GM20000 (cell line): Measurements from ENCODE around the gene PRRG2.
A peak's percentile ranks its signal among the peaks of the same experiment; 100 is the strongest.

Experiments used
- DNase-seq: peaks from one replicate; pipeline ENCODE4 v3.0.0; 2012; ENCODE audit warnings: low spot score
- TF ChIP-seq, protein P1 (sequence below): IDR thresholded peaks from 2 replicates; pipeline ENCODE4 v1.5.1; 2012; ENCODE audit warnings: mild to moderate bottlenecking, control low read depth; ENCODE audit errors: extremely low read depth, missing control alignments

PRRG2 gene

DNA sequence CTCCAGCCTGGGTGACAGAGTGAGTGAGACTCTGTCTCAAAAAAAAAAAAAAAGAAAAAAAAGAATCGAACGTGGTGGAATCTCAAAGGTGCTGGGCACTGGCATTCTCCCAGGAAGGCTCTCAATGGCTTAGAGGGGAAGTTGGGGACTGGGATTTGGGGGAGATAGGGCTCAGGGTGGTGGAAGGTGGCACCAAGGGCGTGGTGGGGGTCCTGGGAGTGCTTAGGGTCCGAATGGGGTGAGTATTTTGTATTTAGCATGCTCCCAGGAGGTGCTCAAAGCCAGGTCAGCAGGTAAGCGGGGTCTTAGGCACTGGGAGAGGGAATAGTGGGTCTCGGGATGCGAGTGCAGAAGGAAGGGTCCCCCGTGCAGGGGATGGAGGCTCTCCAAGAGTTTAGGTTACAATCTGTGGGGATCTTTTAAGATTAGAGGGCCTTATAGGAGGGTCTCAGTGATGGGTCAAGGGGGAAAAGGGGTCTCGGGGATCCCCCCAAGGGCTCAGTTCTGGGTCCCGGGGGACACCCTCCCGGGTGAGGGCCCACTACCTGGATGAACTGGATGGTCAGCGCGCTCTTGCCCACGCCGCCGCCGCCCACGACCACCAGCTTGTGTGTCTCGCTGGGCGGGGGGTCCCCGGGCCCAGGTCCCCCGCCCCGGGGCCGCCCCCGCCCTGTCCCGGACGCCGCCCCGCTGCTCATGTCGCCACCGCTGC, 58.4 kb downstream of the PRRG2 start:
- no peak for DNase-seq
- TF ChIP-seq, protein P1, sequence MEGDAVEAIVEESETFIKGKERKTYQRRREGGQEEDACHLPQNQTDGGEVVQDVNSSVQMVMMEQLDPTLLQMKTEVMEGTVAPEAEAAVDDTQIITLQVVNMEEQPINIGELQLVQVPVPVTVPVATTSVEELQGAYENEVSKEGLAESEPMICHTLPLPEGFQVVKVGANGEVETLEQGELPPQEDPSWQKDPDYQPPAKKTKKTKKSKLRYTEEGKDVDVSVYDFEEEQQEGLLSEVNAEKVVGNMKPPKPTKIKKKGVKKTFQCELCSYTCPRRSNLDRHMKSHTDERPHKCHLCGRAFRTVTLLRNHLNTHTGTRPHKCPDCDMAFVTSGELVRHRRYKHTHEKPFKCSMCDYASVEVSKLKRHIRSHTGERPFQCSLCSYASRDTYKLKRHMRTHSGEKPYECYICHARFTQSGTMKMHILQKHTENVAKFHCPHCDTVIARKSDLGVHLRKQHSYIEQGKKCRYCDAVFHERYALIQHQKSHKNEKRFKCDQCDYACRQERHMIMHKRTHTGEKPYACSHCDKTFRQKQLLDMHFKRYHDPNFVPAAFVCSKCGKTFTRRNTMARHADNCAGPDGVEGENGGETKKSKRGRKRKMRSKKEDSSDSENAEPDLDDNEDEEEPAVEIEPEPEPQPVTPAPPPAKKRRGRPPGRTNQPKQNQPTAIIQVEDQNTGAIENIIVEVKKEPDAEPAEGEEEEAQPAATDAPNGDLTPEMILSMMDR: no peak

DNA sequence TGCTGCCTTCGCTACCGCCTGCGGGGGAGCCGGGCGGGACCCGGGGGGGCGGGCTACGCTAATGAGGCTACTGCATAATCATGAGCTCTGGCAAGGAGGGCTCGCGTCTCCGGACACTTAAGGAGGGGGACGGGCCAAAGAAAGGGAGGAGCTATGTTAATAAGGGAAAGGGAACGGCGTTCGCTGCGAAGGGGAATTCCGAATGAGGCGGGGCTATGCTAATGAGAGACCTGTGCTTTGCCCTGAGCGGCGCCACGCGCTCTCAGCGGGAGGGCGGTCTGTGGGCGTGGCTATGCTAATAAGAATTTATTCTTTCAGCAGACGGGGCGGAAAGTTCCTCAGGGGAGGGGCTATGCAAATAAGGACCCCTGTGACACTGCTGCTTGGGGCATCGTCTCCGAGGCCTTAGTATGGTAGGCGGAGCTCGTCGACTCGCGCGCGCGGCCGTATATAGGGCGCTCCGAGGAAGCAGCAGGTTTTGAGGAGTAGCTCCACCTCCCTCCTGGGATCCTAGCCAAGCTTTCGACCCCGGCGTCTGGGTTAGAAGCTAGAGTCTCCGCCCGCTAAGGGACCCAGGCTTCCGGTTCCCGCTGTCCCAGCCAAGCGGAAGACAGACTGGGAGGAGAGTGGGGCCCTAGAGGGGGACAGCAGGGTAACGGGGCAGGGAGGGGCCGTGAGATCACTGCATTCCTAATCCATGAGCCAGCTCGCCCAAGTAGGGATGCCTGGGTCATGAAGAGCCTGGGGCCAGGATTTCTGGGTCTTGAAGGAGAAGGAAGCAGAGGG, 59.2 kb downstream of the PRRG2 start, which contains the start of gene RRAS:
TSS of gene RRAS (minus strand) at position 31 of the 786 bp plus-strand sequence. CDS start 45 bp downstream, outside the sequence.
- TF ChIP-seq, protein P1: no peak
- DNase-seq: peak; percentile 98
